OCI-LY1 (cell line): ENCODE measurements around the gene TOM1.

Experiments
- CTCF ChIP-seq: fragments of 200-600 bp; sonication (generic), shearing (Covaris generic); IDR thresholded peaks from 2 replicates; pipeline ENCODE4 v1.5.1; 2017; ENCODE audit warnings: mild to moderate bottlenecking, antibody characterized with exemption, low read length, moderate library complexity, mixed read lengths
- EZH2 ChIP-seq: fragments of 200-600 bp; sonication (generic), shearing (Covaris generic); IDR thresholded peaks from 2 replicates; pipeline ENCODE4 v1.8.0; 2017; ENCODE audit warnings: borderline replicate concordance, mixed run types, mild to moderate bottlenecking, antibody characterized with exemption, low read length, moderate library complexity, mixed read lengths

DNA sequence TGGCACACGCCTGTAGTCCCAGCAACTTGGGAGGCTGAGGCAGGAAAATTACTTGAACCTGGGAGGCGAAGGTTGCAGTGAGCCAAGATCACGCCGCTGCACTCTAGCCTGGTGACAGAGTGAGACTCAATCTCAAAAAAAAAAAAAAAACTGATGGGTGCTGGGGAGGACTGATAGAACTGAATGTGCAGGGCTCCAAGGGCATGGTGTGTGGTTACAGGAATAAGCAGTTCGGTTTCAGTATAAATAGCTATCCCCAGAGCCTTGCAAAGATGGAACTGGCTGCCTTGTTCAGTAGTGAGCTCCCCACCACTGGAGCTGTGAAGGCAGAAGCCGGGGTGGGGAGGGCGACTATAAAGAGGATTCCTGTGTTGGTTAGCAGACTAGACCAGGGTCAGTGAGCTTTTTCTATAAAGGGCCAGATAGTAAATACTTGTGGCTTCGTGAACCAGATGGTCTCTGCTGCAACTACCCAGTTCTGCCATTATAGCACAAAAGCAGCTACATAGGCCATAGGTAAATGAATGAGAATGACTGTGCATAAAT is 5.9 kb downstream of the TOM1 start:
- TF ChIP-seq CTCF = no peak
- no peak for TF ChIP-seq EZH2
